Posterior cingulate gyrus (tissue), 11 donors: ENCODE results near the gene MAGI2.

Experiments
- DNase-seq, 10 donors: peaks; one replicate each; pipeline versions ENCODE4 v3.0.0 to v3.0.0-alpha.2; 2020 to 2021; ENCODE audit warnings: mixed read lengths in 3 of 10
- intact Hi-C: fragments of 100-400 bp; cut with DNase I; formaldehyde crosslinking; loops from one replicate; pipeline ENCODE4 v1.15.1; 2023

Gene MAGI2

DNA sequence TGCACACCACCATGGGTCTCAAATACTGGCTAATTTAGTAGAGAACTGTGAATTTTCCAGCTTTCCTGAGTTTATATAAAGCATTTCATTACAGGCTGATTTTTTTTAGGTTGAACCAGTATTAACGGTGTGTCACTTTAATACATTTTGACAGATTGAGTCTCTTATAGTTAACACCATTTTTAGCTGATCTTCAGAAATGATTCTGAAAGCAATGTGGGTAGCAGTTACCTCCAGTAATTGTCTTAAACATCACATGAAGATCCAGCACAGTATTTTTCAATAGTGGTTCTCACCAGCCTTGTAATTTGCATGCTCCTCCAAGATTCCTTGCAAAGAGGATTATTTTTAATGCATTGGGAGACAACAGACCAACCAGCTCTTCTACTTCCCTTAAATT is 961.3 kb downstream of the MAGI2 start:
- DNase-seq = no peak
- intact Hi-C loops = loop anchor here (10.0 kb wide), 1 partner anchor 63 kb away; no protein-coding TSS in a partner anchor

DNA sequence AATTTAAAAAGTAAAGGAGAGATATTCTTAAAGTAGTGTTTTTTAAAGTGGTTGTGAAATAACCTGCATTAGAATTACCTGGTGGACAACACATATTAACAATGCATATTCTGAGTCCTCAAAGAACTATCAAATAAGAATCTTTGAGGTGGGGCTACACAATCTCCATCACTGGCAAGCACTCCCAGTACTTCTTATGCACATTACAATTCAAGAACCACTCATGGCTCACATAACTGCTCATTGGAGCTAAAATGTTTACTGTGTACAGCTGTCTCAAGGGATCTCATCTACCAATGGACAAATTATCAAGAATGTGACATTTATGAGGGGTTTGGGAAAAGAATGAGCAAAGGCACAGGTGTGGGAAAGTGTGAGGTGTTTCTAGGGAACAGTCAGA is 962.9 kb downstream of the MAGI2 start:
- intact Hi-C loops = loop anchor here (10.0 kb wide), 1 partner anchor 64 kb away; no protein-coding TSS in a partner anchor
- DNase-seq = no peak

DNA sequence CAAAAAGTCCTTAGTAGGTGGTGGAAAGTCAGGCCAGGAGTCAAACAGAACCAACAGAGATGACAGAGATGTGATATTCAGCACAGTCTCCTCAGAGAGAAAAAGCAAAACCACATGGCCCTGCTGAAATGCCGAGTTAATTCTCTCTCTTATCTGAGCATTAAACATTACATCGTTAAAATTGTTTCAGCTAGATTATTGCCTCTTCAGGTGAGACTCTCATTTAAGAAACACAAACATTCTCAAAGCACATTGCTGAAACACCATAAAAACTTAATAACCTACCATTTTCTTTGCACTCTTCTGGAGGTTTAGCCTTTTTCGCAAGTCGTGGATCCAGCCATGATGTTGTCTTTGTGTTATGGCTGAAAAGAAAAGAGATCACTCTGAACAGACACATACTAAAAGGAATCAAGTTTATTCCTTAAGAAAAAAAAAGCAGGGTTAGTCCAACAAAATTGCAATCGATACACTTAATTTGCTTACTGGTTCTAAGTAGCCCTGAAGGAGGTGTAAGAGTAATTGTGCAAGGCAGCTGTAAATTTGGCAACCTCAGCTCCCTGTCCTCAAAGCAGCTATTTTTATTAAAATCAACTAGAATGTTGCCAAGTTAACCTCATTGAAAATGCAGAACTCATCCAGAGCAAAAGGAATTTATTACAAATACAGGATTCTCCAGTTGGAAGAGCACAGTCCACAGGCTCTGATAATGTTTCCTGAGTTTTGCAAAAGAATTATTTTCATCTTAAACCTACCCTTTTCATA is 963.8 kb downstream of the MAGI2 start:
- intact Hi-C loops = loop anchor here (10.0 kb wide), 1 partner anchor 65 kb away; no protein-coding TSS in a partner anchor
- no peak for DNase-seq

DNA sequence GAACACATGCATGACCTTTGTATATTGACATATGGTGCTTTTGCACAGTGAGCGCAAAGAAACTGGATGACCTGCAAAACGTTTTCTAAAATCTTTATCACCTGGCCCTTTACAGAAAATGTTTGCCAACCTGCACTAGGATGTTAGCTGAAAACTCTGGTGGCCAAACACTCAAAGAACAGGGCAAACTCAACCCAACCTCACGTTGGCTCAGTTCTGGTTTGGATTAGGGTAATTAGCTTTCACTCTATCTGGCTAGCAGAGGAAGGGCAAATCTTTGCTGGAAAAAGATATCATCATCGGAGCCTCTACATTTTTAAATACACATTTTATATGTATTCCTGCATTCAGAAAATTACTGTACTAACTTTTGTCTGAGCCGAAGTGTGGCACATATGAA is 966.0 kb downstream of the MAGI2 start:
- intact Hi-C loops = no loop called here

DNA sequence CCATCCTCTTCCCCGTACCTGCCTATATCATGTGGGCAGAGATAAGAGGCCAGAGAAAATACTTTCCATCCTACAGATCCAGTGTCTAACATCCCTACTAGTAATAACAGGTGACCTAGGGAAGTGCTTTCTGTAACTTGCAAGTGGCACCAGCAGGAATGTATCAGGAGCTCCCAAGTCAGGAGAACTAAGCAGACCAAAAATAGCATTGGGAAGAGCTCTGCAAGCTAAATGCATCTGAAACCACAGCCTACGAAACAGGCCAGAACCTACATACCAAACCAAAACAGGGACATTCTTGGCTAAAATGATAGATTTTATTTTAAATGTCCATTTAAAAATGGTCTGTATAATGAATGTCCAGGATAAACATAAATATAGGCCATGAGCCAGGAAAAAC is 974.1 kb downstream of the MAGI2 start:
- intact Hi-C loops = no loop called here
- DNase-seq = no peak

More for the DNA sequence above, 966.0 kb downstream of the MAGI2 start:
- no peak for DNase-seq

DNA sequence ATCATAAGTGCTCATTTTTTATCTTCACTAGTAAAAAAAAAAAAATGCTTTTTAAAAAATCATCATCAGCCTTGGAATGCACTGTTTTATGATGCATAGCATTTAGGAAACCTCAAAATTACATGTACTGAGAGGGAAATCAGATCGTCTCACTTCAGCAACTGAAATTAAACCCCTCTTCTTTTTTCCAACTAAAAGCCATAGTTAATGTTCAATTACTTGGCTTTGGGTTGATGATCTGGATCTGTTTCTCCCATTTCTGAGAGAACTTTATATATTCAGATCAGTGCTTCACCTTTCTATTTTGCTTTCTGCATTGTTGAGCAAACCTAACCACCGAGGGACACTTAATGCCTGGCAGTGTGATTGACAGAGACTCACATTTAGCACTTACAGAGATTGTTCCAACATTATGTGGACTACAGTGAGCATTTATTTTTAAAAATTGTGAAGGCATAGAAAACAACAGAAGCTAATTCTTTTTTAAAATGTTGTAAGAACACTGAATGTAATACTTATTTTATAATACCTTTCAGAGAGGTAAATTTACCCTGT is 976.5 kb downstream of the MAGI2 start:
- DNase-seq = no peak
- intact Hi-C loops = no loop called here

DNA sequence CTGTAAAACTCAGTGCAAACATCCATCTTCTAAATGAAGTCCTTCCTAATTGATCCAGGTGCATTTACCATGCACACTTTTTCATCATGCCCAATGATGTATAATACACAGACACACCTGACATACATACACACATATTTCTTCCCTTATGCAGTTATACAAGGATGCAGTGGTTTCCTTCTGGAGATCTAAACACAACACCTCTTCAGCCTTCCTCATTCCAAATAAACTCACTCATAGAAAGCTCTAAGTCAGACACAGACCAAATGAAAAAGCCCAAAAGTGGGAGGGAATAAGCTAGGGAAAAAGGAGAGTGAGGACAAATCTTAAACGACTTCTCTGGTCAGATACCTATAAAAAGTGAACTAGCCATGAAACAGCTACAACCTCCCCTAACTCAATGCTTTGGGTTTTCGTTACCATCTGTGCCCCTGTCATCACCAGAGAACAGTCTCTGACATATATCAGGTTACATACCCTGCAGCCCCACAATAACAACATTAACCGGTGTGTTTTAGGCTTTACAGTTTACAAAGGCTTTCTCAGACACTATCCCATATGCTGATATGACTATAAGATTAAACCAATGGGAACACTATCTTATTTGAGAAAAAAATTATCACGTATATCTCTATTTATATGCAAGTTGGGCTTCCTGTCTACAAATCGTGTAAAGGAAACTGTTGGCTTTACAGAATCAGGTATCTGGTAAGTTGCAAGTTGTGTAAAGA is 979.7 kb downstream of the MAGI2 start:
- no peak for DNase-seq
- intact Hi-C loops = no loop called here

DNA sequence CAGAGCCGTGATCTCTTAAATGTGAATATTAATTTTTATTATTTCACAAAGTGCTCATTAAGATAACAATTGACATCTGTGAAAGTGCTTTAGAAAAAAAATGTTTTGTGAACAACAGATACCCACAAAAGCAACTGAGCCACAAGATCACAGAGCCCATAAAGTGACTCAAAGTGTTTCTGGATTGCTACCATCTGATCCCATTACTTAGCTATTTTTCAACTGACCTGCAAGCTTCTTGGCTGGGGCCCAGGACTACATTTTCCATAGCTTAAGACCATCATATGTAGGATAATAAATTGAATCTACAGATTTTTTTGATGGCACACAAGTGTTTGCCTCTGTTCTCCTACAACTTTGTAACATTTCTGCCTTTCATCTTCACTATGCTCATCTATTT is 980.4 kb downstream of the MAGI2 start:
- intact Hi-C loops = no loop called here
- DNase-seq = no peak

DNA sequence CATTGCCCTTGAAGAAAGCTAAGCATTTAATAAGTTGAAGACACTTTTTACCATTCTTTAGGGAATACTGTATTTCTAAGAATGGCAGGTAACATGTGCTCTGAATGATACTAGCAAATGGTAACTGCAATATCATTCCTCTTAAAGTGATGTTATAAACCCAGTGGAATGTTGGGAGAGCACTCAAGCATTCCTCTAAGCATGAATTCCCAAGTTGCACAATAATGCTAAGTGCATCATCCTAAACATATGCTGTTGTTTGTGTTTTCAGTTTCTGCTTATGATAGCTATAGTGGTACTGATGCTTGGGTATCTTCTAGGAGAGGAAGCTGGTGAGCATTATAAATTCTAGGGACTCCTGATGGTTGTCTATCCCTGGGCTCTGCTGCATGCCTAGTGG is 980.9 kb downstream of the MAGI2 start:
- no peak for DNase-seq
- intact Hi-C loops = no loop called here

DNA sequence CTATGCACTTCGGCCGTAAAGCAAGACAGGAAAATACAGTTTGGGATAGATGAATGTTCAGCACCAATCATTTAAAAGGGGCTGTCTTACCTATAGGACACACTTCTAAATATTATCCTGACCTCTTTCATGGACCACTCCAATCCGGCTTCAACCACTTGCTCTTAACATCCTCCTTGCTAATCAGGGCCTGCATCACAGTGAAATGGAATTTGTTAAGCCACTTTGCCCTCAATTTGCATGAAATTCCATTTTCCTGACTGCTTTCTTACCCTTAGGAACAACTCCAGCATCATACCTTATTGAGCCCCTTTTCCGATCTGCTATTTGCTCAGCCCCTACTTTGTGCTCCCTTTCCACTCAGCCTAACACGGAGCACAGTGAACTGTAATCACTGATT is 987.6 kb downstream of the MAGI2 start:
- intact Hi-C loops = no loop called here
- DNase-seq = no peak

DNA sequence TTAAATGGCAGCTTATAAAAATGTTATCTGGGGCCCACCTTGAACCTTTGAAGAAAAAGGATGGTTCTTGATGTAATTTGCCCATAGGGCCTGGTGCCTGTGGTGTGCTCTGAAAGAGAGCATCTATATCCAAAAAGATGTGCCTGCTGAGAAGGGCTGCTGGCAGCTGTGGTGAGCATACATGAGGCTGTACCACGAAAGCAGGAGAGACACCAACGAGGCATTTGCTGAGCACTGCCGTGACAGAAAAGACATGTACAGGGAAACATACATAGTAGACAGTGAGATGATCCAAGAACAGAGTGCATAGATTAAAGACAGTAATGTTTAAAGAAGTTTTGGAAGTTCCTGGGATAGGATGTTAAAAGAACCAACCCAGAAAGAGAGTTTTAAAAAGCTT is 990.4 kb downstream of the MAGI2 start:
- intact Hi-C loops = no loop called here
- DNase-seq = peak in 1 of 10 donors; percentile 51

DNA sequence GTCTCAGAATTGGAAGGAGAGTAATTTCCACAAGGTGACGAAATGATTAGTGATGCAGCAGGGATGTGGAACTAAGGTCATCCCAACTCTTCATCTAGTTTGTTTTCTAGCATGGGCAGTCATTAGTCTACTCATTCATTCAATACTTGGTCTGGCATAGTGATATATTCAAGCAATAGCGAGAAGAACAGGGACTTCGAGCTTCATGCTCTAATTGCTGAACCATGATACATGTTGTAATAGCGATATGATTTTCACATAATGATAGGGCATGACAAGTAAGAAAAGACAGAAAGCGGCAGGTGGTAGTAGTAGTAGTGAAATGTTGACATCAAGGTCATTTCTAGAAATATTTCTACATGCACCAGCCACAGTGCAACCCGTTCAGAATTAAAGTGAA is 1002.8 kb downstream of the MAGI2 start:
- intact Hi-C loops = no loop called here
- no peak for DNase-seq

DNA sequence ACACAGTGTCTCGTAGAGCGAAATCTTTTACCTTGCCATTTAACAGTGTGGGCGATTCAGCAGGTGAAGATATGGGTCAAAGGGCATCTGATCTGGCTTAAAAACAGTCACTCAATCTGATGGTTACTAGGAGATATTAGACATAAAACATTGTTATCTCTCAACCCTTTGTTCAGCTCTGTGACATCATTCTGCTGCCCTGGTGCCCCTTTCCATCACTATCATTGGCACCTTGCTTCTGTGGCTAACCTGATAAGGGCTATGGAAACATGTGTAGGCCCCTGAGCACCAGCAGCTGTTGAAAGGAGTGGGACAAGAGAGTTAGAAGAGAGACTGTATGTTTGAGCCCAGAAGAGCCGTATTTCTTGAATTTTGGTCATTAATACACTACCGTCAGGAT is 1004.6 kb downstream of the MAGI2 start:
- intact Hi-C loops = no loop called here
- no peak for DNase-seq

DNA sequence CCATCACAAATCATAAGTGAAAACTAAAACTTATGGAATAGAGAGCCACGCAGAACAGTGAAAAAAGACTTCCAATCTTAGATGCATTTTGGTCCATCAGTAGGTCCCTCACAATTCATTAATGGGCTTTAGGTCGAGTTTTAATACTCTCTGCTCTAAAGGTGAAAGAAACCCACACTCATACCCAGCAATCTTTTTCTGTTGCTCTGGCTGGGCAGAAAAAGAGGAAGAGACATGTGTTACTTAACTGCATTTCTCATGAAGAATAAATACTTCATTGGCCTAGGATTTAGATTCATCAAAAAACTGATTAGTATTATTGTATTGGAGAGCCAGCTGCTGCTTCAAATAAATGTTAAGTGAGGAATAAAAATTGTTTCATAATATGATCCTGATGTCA is 1009.2 kb downstream of the MAGI2 start:
- DNase-seq = no peak
- intact Hi-C loops = no loop called here

DNA sequence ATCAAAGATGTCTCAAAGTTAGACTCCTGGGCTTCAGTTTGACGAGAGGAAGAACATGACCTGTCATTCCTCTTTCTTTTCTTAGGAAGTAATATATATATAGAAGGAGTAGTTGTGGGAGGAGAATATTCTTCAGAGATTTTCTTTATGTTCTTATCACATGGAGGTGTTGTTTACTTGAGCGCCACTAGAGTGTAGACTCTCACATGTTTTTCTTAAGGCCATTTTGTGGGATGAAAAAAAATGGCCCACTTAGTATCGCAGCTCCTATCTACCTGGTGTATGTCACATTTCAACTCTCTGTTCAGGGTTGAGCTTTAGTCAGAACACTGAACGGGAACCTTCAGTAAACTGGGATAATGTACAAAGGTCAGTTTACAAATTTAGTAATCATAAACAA is 1009.7 kb downstream of the MAGI2 start:
- intact Hi-C loops = no loop called here
- no peak for DNase-seq

DNA sequence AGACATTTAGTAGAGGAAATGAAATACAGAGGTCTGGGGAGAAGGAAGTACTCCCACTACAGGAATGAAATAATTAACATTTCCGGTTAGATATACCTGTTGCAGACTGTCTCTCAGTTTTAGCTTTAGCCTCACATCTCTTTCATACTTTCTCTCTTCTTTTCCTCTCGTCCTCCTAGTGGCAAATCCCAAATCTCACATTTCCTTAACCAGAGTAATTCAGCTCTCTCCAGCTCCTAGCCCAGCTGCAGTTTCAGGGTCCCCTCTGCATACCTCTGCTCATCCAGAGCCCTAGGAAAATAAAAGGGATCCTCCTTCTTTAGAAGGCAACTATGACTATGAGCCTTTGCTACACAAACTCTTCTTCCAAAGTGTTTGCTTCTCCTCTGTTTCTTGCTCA is 1011.7 kb downstream of the MAGI2 start:
- intact Hi-C loops = no loop called here
- no peak for DNase-seq

DNA sequence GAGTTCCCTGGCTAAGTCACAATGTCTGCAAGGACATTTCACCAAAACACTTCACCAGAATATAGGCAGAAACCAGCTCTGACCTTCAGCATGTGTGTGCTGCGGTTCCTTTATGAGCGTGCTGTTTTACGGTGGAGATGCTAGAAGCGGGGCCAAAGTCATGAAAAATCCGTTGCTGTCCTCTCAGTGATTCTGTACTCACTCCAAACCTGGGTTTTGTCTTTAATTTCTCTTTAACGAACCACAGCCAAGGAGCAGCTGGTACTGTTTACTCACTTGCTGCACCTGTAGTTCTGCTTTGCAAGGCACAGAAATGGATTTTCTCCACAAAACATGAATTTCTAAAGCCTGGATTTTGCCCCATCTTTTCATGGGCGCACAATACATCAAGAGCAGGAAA is 1015.0 kb downstream of the MAGI2 start:
- DNase-seq = peak in 1 of 10 donors; percentile 55
- intact Hi-C loops = no loop called here

DNA sequence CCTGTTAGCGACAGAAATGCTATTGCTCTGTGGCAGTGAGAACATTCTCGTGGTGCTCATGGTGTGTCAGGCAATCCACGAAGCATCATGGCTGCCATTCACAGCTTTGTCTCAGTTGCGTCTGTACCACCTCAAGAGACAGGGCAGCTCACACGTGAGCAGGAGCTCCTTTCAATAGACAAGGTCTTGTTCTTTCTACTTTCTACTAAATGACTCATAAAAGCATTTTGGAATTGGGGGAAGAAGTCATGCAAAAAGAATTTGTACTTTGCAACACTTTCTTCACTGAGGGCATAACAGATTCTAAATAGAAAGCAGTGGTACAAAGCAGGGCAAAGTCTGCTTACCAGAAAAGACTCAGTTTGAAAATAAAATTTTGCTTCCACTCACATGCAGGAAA is 1016.3 kb downstream of the MAGI2 start:
- peak in 1 of 10 donors; percentile 63 for DNase-seq
- intact Hi-C loops = no loop called here

DNA sequence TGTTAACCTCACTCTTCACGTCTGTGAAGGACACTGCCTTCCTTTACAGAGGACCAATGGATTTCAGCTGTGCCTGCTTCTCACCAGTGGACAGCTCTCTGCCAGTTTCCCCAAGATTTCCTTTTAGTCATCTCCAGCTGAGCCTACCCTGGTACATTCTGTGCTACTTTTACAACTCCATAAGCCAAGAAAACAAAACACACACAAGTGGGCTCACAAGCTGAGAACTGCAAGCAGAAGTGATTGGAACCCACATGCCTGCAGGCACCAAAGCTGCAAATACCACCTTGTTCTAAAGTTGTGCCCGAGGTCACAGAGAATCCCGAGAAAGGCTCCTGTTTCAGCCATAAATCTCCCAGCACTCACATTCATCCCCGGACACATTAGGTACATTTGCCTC is 1018.1 kb downstream of the MAGI2 start:
- intact Hi-C loops = no loop called here
- peak in 7 of 10 donors; percentile 8 to 68 (median 47) for DNase-seq

DNA sequence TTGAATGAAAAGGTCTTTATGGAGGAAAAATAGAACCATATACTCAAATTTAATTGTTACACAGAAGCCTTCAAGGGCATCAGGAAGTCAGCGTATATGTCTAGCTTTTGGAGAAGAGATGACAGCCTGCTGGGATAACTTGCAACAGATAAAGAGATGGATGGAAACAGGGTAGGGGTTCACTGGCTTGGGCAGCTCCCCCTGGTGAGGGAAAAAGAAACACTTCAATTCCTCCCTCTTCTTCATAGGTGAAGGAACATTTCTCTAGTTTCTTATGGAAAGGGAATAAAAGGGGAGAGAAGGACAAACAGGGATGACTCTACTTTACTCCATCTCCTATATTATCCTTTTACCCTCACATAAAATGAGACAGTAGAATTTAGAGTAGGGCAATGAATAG is 1019.2 kb downstream of the MAGI2 start:
- no peak for DNase-seq
- intact Hi-C loops = no loop called here

DNA sequence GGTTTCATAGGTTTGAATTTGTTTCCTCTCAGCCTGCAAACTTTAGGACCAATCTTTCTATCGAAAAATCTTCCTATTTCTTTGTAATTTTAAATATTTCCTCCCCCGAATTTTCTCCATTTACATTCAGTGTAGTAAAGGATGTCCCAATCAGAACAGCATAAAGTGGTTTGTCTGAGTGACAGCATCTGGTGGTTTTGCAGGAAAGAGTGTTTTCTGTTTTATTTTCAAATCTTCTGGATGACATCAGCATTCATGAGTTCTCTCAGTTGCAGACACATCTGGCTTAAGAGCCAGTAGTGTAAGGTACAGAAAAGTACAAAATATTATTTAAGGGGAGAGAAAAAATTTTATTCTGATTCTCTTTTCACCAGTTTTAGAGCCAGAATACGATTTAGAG is 1020.0 kb downstream of the MAGI2 start:
- intact Hi-C loops = no loop called here
- DNase-seq = no peak

DNA sequence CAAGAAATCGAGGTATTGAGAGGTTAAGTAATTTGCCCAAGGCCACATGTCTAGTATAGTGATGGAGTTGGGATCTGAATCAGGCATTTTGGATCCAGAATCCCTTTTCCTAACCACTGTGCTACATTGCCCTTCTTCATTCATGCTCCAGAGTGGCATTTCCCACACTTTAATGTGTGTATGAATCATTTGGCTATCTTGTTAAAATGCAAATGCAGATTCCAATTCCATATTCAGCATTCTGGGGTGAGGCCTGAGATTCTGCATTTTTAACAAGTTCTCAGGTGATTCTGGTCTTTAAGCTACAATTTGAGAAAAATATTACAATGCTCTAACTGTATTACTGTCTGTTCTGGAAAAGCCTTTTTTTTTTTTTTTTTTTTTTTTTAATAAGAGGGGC is 1023.6 kb downstream of the MAGI2 start:
- intact Hi-C loops = no loop called here
- DNase-seq = no peak
